Panc1 (cell line): Measurements from ENCODE around the gene CD84. TPM values are rescaled to one million over a fixed set of nuclear protein-coding genes. Genes with fewer than 3 reads are reported as not detected.

Experiments
- ATAC-seq: fragments of 200-7000 bp; cut with Tn5 transposase; 2 replicates; pipeline ENCODE4 v1.9.1; 2020; ENCODE audit warnings: mild to moderate bottlenecking, moderate library complexity
- BruUV-seq: library from RNA; stranded (reverse); fragments of 400-500 nt; replicated peaks from 2 replicates; lab custom pipeline; 2021; lab: Mats Ljungman, UMichigan
- CTCF ChIA-PET: fragments of 300-600 bp; sonication (Branson Sonifier 250); formaldehyde crosslinking; loops from one replicate; lab custom pipeline; 2022; ENCODE audit warnings: antibody characterized with exemption; lab: Charles Lee
- POLR2A ChIA-PET: fragments of 300-600 bp; sonication (Branson Sonifier 250); formaldehyde crosslinking; loops from one replicate; lab custom pipeline; 2022; ENCODE audit warnings: antibody characterized with exemption; lab: Charles Lee
- DNase-seq: peaks from one replicate; pipeline ENCODE4 v3.0.0-alpha.2; 2010; ENCODE audit warnings: low read depth, low spot score
- H3K27ac ChIP-seq: 2 replicates; pipeline ENCODE4 v1.5.1; 2011; ENCODE audit warnings: mild to moderate bottlenecking, low read length, inconsistent platforms
- H3K27me3 ChIP-seq: fragments of 200-500 bp; sonication (Bioruptor generic); 2 replicates; pipeline ENCODE4 v1.6.0; 2014; ENCODE audit warnings: low read length, inconsistent platforms; ENCODE audit not compliant: control insufficient read depth, insufficient read depth
- H3K36me3 ChIP-seq: fragments of 200-500 bp; sonication (Bioruptor generic); 2 replicates; pipeline ENCODE4 v1.5.1; 2014; ENCODE audit warnings: inconsistent platforms, mild to moderate bottlenecking, low read length, moderate library complexity; ENCODE audit not compliant: control insufficient read depth, insufficient read depth
- H3K4me1 ChIP-seq: 2 replicates; pipeline ENCODE4 v1.5.1; 2011; ENCODE audit warnings: inconsistent platforms, mild to moderate bottlenecking, low read length, moderate library complexity; ENCODE audit not compliant: control insufficient read depth, insufficient read depth
- H3K4me3 ChIP-seq, 2 experiments: 2 replicates each; pipeline ENCODE4 v1.5.1; 2011 to 2012; ENCODE audit warnings: low read depth in 2 of 2, low read length in 2 of 2, mild to moderate bottlenecking in 2 of 2, inconsistent platforms in 1 of 2, moderate library complexity in 1 of 2
- H3K9me3 ChIP-seq: fragments of 200-500 bp; sonication (Bioruptor generic); 2 replicates; pipeline ENCODE4 v1.5.1; 2014; ENCODE audit warnings: low read depth, mild to moderate bottlenecking, inconsistent platforms, low read length, moderate library complexity; ENCODE audit not compliant: control insufficient read depth, insufficient read depth
- CTCF ChIP-seq: fragments of 450-650 bp; IDR thresholded peaks from 2 replicates; pipeline ENCODE4 v1.5.1; 2017; ENCODE audit warnings: mild to moderate bottlenecking
- POLR2AphosphoS5 ChIP-seq: IDR thresholded peaks from 2 replicates; pipeline ENCODE4 v1.6.1; 2012; ENCODE audit warnings: mild to moderate bottlenecking, low read depth, low read length, moderate library complexity
- REST ChIP-seq, 2 experiments: IDR thresholded peaks; 2 replicates each; pipeline ENCODE4 v1.6.1; 2011 to 2012; ENCODE audit warnings: low read depth in 2 of 2, control low read depth in 1 of 2, low read length in 1 of 2, mild to moderate bottlenecking in 1 of 2, moderate library complexity in 1 of 2; ENCODE audit not compliant: insufficient read depth in 1 of 2
- SIN3A ChIP-seq: IDR thresholded peaks from 2 replicates; pipeline ENCODE4 v1.6.1; 2012; ENCODE audit warnings: low read depth, mild to moderate bottlenecking, low read length, moderate library complexity, borderline replicate concordance; ENCODE audit not compliant: insufficient read depth
- TCF7L2 ChIP-seq: IDR thresholded peaks from 2 replicates; pipeline ENCODE4 v1.6.1; 2011; ENCODE audit warnings: mild to moderate bottlenecking, low read depth, low read length, inconsistent platforms
- in situ Hi-C: cut with HindIII; loops from 2 replicates; pipeline ENCODE4 v1.10.0; 2016; ENCODE audit warnings: low sequenced_read_pairs, low pct_unique_long_range_greater_than_20kb
- intact Hi-C: fragments of 100-400 bp; cut with micrococcal nuclease; formaldehyde crosslinking; loops from one replicate; pipeline ENCODE4 v1.10.0; 2022; ENCODE audit not compliant: unreplicated experiment
- total RNA-seq: library from RNA; stranded (reverse); gene quantifications from one replicate; pipeline ENCODE4 v1.2.1, GENCODE V29; 2021; ENCODE audit not compliant: unreplicated experiment

CD84 gene
- total RNA-seq, 1 experiment from 2014 or later, result 0.26 TPM

GRCh38 chr1:160618763-160619274 is 39.5 kb upstream of the CD84 start:
- peak; percentile 12 for DNase-seq
- Histone ChIP-seq H3K4me1 (no peaks in the 10 kb centered on the region), H3K27ac (no peak overlapping the region), H3K27me3 (peaks cover 4% of the 10 kb centered on the region), H3K4me3 (no peak overlapping the region), H3K9me3 (no peaks in the 10 kb centered on the region), H3K36me3 (no peaks in the 10 kb centered on the region)
- ChIA-PET CTCF (interaction anchor here (0.6 kb wide), 1 partner anchor 344 kb away, joined by 5 read pairs; no protein-coding TSS in a partner anchor), POLR2A (no interaction called here)
- no peak for TF ChIP-seq POLR2AphosphoS5
- TF ChIP-seq TCF7L2, result no peak
- TF ChIP-seq CTCF, result peak; percentile 72
- no peak for ATAC-seq
- intact Hi-C loops (no loop called here), in situ Hi-C loops (no loop called here)
- no TSS peak for BruUV-seq

- DNase-seq, result no peak
- POLR2A ChIA-PET, result no interaction called here
- H3K27ac ChIP-seq, result no peak overlapping the region
- ATAC-seq, result no peak
- no peak overlapping the region for H3K4me3 ChIP-seq
- BruUV-seq, result no TSS peak
- no peaks in the 10 kb centered on the region for H3K4me1 ChIP-seq
- intact Hi-C loops, result no loop called here
- CTCF ChIA-PET, result interaction anchor here (0.6 kb wide), 1 partner anchor 344 kb away, joined by 5 read pairs; no protein-coding TSS in a partner anchor
- no peaks in the 10 kb centered on the region for H3K9me3 ChIP-seq
- in situ Hi-C loops, result no loop called here
- TF ChIP-seq TCF7L2 (no peak), POLR2AphosphoS5 (no peak), REST (IDR thresholded peaks at IDR 0.05; ENCODE audit: insufficient read depth in 1 of 2, low read depth in 2 of 2, low read length in 1 of 2) (no peak), CTCF (no peak), SIN3A (no peak)
- peaks cover 8% of the 10 kb centered on the region for H3K27me3 ChIP-seq
- H3K36me3 ChIP-seq, result no peaks in the 10 kb centered on the region
Measured at GRCh38 chr1:160618327-160618726, 39.0 kb upstream of the CD84 start.
